ENCODE results near the gene PLD5.

The PLD5 gene

GRCh38 chr1:242391896-242392295 lies 132.6 kb downstream of the PLD5 start:
- TF ChIP-seq EGR1 (IDR thresholded peaks at IDR 0.05), result no peak
- TF ChIP-seq ZBTB7A (IDR thresholded peaks at IDR 0.05; ENCODE audit: low read depth), result no peak
- TF ChIP-seq NFIC (IDR thresholded peaks at IDR 0.05), result no peak
- no peak for TF ChIP-seq YY1 (IDR thresholded peaks at IDR 0.05; ENCODE audit: low read depth)
- TF ChIP-seq EP300 (IDR thresholded peaks at IDR 0.05; ENCODE audit: borderline replicate concordance), result no peak
- no peak for TF ChIP-seq FOXM1 (IDR thresholded peaks at IDR 0.05; ENCODE audit: borderline replicate concordance, low read depth)
- no peak for TF ChIP-seq CEBPB (IDR thresholded peaks at IDR 0.05)
- TF ChIP-seq TAF1 (IDR thresholded peaks at IDR 0.05; ENCODE audit: low read depth), result no peak
- no peak for TF ChIP-seq MAX (IDR thresholded peaks at IDR 0.05)
- TF ChIP-seq TEAD4 (IDR thresholded peaks at IDR 0.05), result no peak
- no peak for TF ChIP-seq REST (IDR thresholded peaks at IDR 0.05; ENCODE audit: low read depth)
- TF ChIP-seq CREB1 (IDR thresholded peaks at IDR 0.05; ENCODE audit: low read depth), result no peak

- TF ChIP-seq CEBPB (IDR thresholded peaks at IDR 0.05) (no peak), REST (IDR thresholded peaks at IDR 0.05; ENCODE audit: low read depth) (no peak), TAF1 (IDR thresholded peaks at IDR 0.05; ENCODE audit: low read depth) (no peak), TEAD4 (IDR thresholded peaks at IDR 0.05) (no peak), FOXM1 (IDR thresholded peaks at IDR 0.05; ENCODE audit: borderline replicate concordance, low read depth) (no peak), TCF12 (IDR thresholded peaks at IDR 0.05; ENCODE audit: low read depth) (no peak), NFIC (IDR thresholded peaks at IDR 0.05) (no peak), RAD21 (IDR thresholded peaks at IDR 0.05; ENCODE audit: low read depth) (no peak), USF1 (IDR thresholded peaks at IDR 0.05) (no peak), MAX (IDR thresholded peaks at IDR 0.05) (no peak), ZBTB7A (IDR thresholded peaks at IDR 0.05; ENCODE audit: low read depth) (no peak)
Observed at GRCh38 chr1:242349636-242350035, 174.9 kb downstream of the PLD5 start.

- TF ChIP-seq USF1 (IDR thresholded peaks at IDR 0.05), result no peak
- no peak for TF ChIP-seq REST (IDR thresholded peaks at IDR 0.05; ENCODE audit: low read depth)
- TF ChIP-seq RAD21 (IDR thresholded peaks at IDR 0.05; ENCODE audit: low read depth), result no peak
- TF ChIP-seq YY1 (IDR thresholded peaks at IDR 0.05; ENCODE audit: low read depth), result no peak
- TF ChIP-seq FOXM1 (IDR thresholded peaks at IDR 0.05; ENCODE audit: borderline replicate concordance, low read depth), result no peak
- no peak for TF ChIP-seq CREB1 (IDR thresholded peaks at IDR 0.05; ENCODE audit: low read depth)
- TF ChIP-seq TEAD4 (IDR thresholded peaks at IDR 0.05), result no peak
- TF ChIP-seq MAX (IDR thresholded peaks at IDR 0.05), result no peak
- TF ChIP-seq EGR1 (IDR thresholded peaks at IDR 0.05), result no peak
- TF ChIP-seq ZBTB7A (IDR thresholded peaks at IDR 0.05; ENCODE audit: low read depth), result no peak
- TF ChIP-seq TCF12 (IDR thresholded peaks at IDR 0.05; ENCODE audit: low read depth), result no peak
- TF ChIP-seq NFIC (IDR thresholded peaks at IDR 0.05), result no peak
- no peak for TF ChIP-seq EP300 (IDR thresholded peaks at IDR 0.05; ENCODE audit: borderline replicate concordance)
- TF ChIP-seq TAF1 (IDR thresholded peaks at IDR 0.05; ENCODE audit: low read depth), result no peak
- TF ChIP-seq CEBPB (IDR thresholded peaks at IDR 0.05), result no peak
Observed at GRCh38 chr1:242318140-242318539, 206.4 kb downstream of the PLD5 start.

- TF ChIP-seq TEAD4 (IDR thresholded peaks at IDR 0.05) (no peak), RAD21 (IDR thresholded peaks at IDR 0.05; ENCODE audit: low read depth) (no peak), CREB1 (IDR thresholded peaks at IDR 0.05; ENCODE audit: low read depth) (no peak), MAX (IDR thresholded peaks at IDR 0.05) (no peak), EGR1 (IDR thresholded peaks at IDR 0.05) (no peak), YY1 (IDR thresholded peaks at IDR 0.05; ENCODE audit: low read depth) (no peak), FOXM1 (IDR thresholded peaks at IDR 0.05; ENCODE audit: borderline replicate concordance, low read depth) (no peak), NFIC (IDR thresholded peaks at IDR 0.05) (no peak), EP300 (IDR thresholded peaks at IDR 0.05; ENCODE audit: borderline replicate concordance) (no peak), TCF12 (IDR thresholded peaks at IDR 0.05; ENCODE audit: low read depth) (no peak), TAF1 (IDR thresholded peaks at IDR 0.05; ENCODE audit: low read depth) (no peak)
Observed at GRCh38 chr1:242245255-242245654, 279.2 kb downstream of the PLD5 start.
